ENCODE results near the gene ITGBL1.

ITGBL1 gene

DNA sequence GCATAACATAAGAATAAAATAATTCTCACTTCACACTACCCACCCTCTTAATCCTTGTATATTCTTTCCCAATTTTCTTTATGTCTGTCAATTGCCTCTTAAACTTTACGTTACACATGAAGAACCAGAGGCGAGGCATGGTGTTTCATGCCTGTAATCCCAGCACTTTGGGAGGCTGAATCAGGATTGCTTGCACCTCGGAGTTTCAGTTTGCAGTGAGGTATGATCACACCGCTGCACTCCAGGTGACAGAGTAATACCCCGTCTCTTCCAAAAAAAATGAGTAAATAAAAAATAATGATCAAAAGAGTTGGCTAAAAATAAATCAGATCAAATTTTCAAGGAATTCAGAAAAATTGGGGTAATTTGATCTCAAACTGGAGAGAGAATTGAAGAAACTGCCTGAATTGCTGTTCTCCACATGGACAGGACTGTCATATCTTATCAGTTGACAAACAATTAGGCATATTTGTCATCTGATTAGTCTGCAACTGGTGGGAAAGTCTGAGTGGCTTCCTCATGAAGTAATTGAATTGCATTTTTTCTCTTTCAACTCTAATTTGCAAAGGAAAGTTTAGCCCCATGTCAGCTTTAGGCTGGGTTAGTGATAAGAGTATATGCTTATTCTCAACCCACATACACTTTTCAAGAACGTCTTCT is 302.9 kb downstream of the ITGBL1 start:
- no peak for DNase-seq (ENCODE audit: low read depth)

DNA sequence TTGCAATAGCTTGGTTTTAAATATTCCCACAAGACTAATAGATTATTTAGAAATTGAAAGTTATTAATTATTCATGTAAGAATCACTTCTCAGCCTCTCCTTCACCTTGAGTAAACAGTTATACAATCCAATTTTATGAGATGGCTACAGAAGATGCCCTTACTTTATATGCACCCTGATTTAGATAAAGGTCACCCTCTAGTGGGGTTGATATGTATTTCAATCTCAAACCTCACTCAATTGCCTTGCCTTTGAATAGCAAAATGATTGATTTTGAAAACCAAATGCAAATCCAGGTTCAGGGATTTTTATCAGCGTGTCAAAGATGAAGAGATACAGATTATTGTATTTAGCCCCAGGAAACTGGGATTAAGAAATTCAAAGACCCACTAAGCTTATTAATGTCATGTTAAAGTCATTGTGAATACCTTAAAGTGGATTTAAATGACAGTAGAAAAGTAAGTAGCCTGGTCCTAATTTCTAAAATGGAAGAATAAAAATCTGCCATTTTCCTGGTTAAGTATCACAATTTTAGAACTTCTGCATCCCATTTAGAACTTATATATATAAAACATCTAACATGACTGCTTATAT is 305.1 kb downstream of the ITGBL1 start:
- DNase-seq (ENCODE audit: low read depth) = no peak

DNA sequence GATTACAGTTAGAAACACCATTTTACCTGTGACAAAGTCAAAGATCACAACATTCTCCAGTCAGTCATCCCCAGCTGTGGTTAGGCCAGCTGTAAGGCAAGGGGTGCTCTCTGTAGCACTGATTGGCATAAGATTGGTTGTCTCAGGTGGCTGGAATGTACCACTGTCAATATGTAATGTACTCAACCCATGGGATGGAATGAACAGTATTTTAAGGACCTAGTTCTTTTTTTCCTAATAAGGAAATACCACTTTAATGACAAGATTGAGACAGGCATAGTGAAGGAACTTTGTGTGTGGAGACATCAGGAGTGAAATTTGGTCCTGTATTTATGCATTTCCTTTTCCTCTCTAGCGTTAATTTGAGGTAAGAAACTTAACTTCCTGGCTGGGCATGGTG is 310.7 kb downstream of the ITGBL1 start:
- DNase-seq (ENCODE audit: low read depth) = no peak

All from activated T-cell treated with anti-CD3 and anti-CD28 coated beads for 24 hours (primary cell).